Aorta (tissue), 5 donors: ENCODE data around the gene FBF1. TPM values are rescaled to one million over a fixed set of nuclear protein-coding genes. Genes with fewer than 3 reads are reported as not detected.

Source experiments
- ATAC-seq: fragments of 200-7000 bp; cut with Tn5 transposase; one replicate; pipeline ENCODE4 v1.9.1; 2022; ENCODE audit warnings: moderate library complexity; ENCODE audit not compliant: low FRiP score
- DNase-seq, 2 donors: peaks; one replicate each; pipeline ENCODE4 v3.0.0-alpha.2; 2020
- H3K27ac ChIP-seq, 2 donors: one replicate each; pipeline ENCODE4 v1.5.1; 2013; ENCODE audit warnings: low read length in 2 of 2, mild to moderate bottlenecking in 2 of 2, moderate library complexity in 2 of 2, control low read depth in 1 of 2, inconsistent platforms in 1 of 2, low read depth in 1 of 2
- H3K27me3 ChIP-seq, 2 donors: one replicate each; pipeline ENCODE4 v1.6.1; 2013; ENCODE audit warnings: control low read depth in 1 of 2, low read length in 1 of 2, mild to moderate bottlenecking in 1 of 2, moderate library complexity in 1 of 2; ENCODE audit not compliant: insufficient read depth in 2 of 2, control insufficient read depth in 1 of 2
- H3K36me3 ChIP-seq, 2 donors: one replicate each; pipeline ENCODE4 v1.6.1; 2013; ENCODE audit warnings: control low read depth in 1 of 2, low read length in 1 of 2, mild to moderate bottlenecking in 1 of 2; ENCODE audit not compliant: insufficient read depth in 2 of 2, control insufficient read depth in 1 of 2
- H3K4me1 ChIP-seq, 2 donors: one replicate each; pipeline ENCODE4 v1.6.1; 2013; ENCODE audit warnings: low read length in 2 of 2, control low read depth in 1 of 2, mild to moderate bottlenecking in 1 of 2, moderate library complexity in 1 of 2; ENCODE audit not compliant: insufficient read depth in 2 of 2, control insufficient read depth in 1 of 2
- H3K4me3 ChIP-seq, 2 donors: one replicate each; pipeline ENCODE4 v1.5.1; 2013; ENCODE audit warnings: low read length in 2 of 2, control low read depth in 1 of 2, mild to moderate bottlenecking in 1 of 2
- H3K9me3 ChIP-seq: one replicate; pipeline ENCODE4 v1.6.1; 2013; ENCODE audit warnings: mild to moderate bottlenecking, low read length; ENCODE audit not compliant: control insufficient read depth
- WGBS, 2 donors: extraction: QIAGEN DNeasy Blood & Tissue Kit; methylation state at CpG; one replicate each; pipeline ENCODE4 v1.1.7; 2013; 5-methylcytosine and 5-hydroxymethylcytosine counted together
- intact Hi-C, 2 donors: fragments of 100-400 bp; cut with DNase I; formaldehyde crosslinking; loops; one replicate each; pipeline versions ENCODE4 v1.14.2 to v1.15.0; 2022
- polyA plus RNA-seq, 2 donors: library from polyadenylated mRNA; stranded (reverse); fragments of 200-250 nt; gene quantifications; one replicate each; pipeline ENCODE4 v1.2.3, GENCODE V29; 2013
- total RNA-seq, 2 donors: library from RNA; stranded (reverse); fragmentation: NEBNext Ultra II Directional; extraction: Animal tissue kit (Norgen Biotek cat#: 25700); gene quantifications; one replicate each; pipeline ENCODE4 v1.2.1, GENCODE V29; 2021
- donor health status: healthy with polysubstance abuse.
- donor health status: Bipolar disorder and iron deficiency.
- donor health status: DM: no; HTN: no; CAD: no.
- donor health status: DM: no; HTN: no; CAD: no.
- donor health status: DM: yes; HTN: yes; CAD: no.

Gene FBF1
- total and polyA plus RNA-seq, 4 donors: 1.0 to 21.6 (median 8.8) TPM

DNA sequence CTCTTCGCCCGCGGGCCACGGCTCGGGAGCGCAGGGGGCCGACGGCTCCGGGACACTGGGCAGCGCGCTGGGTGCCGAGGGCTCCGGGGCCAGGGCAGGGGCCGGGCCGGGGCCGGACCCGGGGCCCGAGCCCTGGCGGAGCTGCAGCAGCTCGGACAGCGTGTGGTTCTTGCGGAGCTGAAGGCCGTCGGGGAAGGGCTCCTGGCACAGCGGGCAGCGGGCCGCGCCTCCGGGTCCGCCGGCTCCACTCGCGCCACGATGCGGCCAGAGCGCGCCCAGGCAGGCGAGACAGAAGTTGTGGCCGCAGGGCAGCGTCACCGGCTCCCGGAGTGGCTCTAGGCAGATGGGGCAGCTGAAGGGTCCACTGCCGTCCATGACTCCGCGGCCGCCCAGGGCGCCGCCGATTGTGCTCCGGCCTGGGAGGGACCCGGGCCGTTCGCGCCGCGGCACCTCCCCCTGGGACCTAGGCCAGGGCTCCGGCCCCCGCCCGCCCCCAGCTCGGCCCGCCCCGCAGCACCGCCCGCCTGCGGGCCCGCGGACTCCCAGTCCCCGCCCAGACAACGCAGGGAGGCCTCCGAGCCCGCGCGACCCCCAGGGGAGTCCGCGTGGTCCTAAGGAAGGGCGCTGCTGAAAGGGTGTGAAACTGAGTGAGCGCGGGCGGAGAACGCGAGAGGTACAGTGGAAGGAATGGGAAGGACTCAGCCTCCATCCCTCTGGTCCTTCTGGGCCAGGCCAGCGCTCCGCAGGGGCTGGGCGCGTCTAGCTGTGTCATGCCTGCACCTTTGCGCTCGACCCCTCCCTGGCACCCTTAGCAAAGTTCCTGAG lies 62.5 kb downstream of the FBF1 start, which contains the start of gene TRIM47:
TRIM47 (minus strand) TSS at position 408 of the 825 bp plus-strand sequence; CDS start at position 375, 33 bp downstream.
- H3K36me3 ChIP-seq: no peaks in the 10 kb centered on the region
- WGBS, 2 donors: 1% methylated on average over 69 to 87 of the region's 87 CpGs
- peak within 1 kb of the TSS; percentile 59 to 79 for H3K27ac ChIP-seq
- peak within 1 kb of the TSS; percentile 4 to 88 for H3K4me3 ChIP-seq
- intact Hi-C loops: loop anchor here in 1 of 2 donors (5.0 kb wide), 2 partner anchors 101 to 361 kb away; partner anchors contain the start of genes CASKIN2 and TSEN54
- no peaks in the 10 kb centered on the region for H3K27me3 ChIP-seq
- DNase-seq (peak; percentile 87 to 91), ATAC-seq (peak; percentile 76)
- H3K9me3 ChIP-seq: no peaks in the 10 kb centered on the region
- H3K4me1 ChIP-seq: peaks cover 0 to 3% of the 10 kb centered on the region in 2 donors

DNA sequence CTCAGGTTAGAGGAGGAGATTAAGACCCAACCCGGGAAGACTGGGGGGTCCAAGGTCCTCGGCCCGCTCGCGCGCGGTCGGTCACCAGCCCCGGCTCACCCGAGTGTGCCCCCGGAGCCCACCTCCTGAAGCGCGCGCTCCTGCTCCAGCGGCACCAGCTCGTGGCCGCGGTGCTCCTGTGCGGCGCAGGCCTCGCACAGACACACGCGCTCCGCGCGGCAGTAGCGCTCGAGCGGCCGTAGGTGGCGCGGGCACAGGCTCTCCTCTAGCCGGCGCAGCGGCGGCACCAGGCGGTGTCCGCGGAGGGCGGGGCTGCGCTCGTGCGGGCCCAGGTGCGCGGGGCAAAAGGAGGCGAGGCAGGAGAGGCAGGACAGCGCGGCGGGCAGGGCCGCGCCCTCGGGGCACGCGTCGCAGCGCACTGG lies 63.1 kb downstream of the FBF1 start:
- peaks cover 0 to 3% of the 10 kb centered on the region in 2 donors for H3K4me1 ChIP-seq

DNA sequence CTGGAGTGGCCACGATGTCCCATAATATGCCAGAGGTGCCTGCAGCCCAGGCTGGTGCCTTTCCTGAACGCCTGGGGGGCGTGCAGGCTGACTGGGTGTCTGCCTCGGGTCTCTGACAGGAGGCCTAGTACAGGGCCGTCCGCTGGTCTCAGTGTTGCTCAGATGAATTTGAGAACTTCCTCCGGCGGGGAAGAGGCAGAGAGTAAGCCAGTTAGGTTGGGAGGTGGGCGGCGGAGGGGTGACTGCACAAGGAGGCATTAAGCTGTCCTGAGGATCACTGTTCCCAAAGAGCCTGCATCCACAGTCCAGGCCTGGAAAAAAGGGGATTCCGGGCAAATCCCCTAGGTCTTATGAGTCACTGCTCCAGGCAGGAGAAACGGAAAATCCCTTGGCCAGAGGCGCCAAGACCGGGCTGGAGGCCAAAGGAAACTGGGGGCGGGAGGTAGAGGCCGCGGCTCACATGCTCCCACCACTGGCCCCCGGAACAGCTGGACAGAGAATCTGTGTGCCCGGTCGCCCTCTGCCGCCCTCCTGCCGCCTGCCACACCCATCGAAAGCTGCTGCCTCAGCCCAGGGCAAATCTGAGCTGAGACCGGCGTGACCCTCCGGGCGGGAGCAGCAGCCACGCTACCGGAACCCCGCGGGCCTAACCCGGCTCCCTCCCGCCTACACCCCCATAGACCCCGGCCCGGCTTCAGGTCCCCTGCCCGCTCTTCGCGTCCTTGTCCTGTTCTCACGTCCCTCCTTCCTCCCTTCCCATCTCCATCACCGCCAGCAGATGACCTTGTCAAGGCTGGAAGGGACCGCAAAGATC lies 63.7 kb downstream of the FBF1 start:
- Histone ChIP-seq H3K4me1 (peaks cover 0 to 3% of the 10 kb centered on the region in 2 donors), H3K27ac (peak overlapping the region; percentile 37 to 90), H3K9me3 (no peaks in the 10 kb centered on the region), H3K27me3 (no peaks in the 10 kb centered on the region), H3K4me3 (peak overlapping the region; percentile 4 to 88), H3K36me3 (no peaks in the 10 kb centered on the region)
- WGBS, 2 donors: 0 to 2% methylated on average over 35 to 41 of the region's 41 CpGs
- DNase-seq: peak; percentile 96 to 99
- intact Hi-C loops: loop anchor here in 1 of 2 donors (1.0 to 5.0 kb wide), 3 partner anchors 22 to 360 kb away; partner anchors contain the start of genes CASKIN2, TSEN54 and WBP2
- ATAC-seq: peak; percentile 81

More for the DNA sequence above, 63.1 kb downstream of the FBF1 start:
- DNase-seq (peak; percentile 84 to 92), ATAC-seq (peak; percentile 64)
- 0 to 1% methylated on average over 35 to 56 of the region's 56 CpGs for WGBS, 2 donors
- H3K9me3 ChIP-seq: no peaks in the 10 kb centered on the region
- peak overlapping the region; percentile 4 to 88 for H3K4me3 ChIP-seq
- no peaks in the 10 kb centered on the region for H3K27me3 ChIP-seq
- H3K27ac ChIP-seq: peak overlapping the region; percentile 59 to 79
- intact Hi-C loops: loop anchor here in 1 of 2 donors (1.0 to 5.0 kb wide), 3 partner anchors 22 to 360 kb away; partner anchors contain the start of genes CASKIN2, TSEN54 and WBP2
- H3K36me3 ChIP-seq: no peaks in the 10 kb centered on the region

DNA sequence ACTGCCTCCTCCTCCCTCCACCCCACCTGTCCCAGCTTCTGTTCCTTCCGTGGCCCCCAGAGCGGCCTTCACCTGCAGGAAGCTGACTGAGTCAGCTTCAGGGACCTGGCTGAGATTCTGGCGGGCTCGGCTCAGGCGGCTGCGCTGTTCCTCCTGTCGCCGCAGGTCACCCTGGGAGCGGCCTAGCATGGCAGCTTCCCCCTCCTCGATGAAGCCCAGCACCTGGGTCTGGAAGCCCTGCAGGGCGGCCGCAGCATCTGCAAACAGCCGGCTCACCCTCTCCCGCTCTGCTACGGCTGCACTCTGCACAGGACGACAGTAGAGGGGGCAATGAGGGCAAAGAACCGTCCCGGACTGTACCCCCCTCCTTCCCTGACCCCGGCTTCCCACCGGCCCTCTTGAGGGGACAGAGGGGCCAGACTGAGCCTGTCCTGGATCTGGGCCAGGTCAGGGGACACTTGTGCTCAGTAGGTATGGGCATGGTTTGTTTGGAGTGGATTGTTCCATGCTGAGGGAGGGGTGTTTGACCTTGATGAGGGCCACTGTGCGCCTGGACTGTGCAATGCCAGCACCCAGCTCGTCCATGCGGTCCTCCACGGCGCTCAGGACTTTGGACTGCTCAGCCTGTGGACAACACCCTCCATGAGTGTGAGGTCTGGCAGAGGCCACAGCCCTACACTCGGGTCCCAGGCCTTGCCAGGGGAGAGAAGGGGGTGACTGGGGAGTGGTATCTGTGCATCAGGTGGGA lies 64.5 kb downstream of the FBF1 start:
- Histone ChIP-seq H3K9me3 (no peaks in the 10 kb centered on the region), H3K27me3 (no peaks in the 10 kb centered on the region), H3K4me1 (peaks cover 0 to 3% of the 10 kb centered on the region in 2 donors), H3K36me3 (no peaks in the 10 kb centered on the region), H3K27ac (peak overlapping the region; percentile 34 to 90), H3K4me3 (peak overlapping the region in 1 of 2 donors; percentile 6)
- intact Hi-C loops: loop anchor here in 1 of 2 donors (5.0 kb wide), 2 partner anchors 99 to 359 kb away; partner anchors contain the start of genes CASKIN2 and TSEN54
- WGBS, 2 donors: 7 to 9% methylated on average over 26 of the region's 26 CpGs
- DNase-seq (peak; percentile 82 to 83), ATAC-seq (no peak)

DNA sequence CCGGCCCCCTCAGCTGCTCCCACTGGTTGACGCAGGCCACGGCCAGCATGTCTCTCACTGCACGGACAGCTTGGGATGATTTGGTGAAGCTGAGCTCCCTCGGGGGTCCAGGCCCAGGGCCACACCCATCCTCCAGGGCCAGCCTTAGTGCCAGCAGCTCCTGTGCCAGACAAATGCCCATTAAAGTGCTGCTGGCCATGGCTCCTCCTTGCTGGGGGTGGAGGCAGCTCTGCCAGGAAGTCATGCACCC lies 65.0 kb downstream of the FBF1 start:
- Histone ChIP-seq H3K36me3 (no peaks in the 10 kb centered on the region), H3K4me1 (peaks cover 0 to 3% of the 10 kb centered on the region in 2 donors), H3K9me3 (no peaks in the 10 kb centered on the region), H3K27me3 (no peaks in the 10 kb centered on the region), H3K27ac (peak overlapping the region; percentile 29 to 90), H3K4me3 (no peak overlapping the region)
- peak; percentile 27 for ATAC-seq
- no peak for DNase-seq
- intact Hi-C loops: loop anchor here in 1 of 2 donors (5.0 kb wide), 2 partner anchors 99 to 359 kb away; partner anchors contain the start of genes CASKIN2 and TSEN54
- WGBS, 2 donors: 6 to 10% methylated on average over 5 of the region's 5 CpGs

DNA sequence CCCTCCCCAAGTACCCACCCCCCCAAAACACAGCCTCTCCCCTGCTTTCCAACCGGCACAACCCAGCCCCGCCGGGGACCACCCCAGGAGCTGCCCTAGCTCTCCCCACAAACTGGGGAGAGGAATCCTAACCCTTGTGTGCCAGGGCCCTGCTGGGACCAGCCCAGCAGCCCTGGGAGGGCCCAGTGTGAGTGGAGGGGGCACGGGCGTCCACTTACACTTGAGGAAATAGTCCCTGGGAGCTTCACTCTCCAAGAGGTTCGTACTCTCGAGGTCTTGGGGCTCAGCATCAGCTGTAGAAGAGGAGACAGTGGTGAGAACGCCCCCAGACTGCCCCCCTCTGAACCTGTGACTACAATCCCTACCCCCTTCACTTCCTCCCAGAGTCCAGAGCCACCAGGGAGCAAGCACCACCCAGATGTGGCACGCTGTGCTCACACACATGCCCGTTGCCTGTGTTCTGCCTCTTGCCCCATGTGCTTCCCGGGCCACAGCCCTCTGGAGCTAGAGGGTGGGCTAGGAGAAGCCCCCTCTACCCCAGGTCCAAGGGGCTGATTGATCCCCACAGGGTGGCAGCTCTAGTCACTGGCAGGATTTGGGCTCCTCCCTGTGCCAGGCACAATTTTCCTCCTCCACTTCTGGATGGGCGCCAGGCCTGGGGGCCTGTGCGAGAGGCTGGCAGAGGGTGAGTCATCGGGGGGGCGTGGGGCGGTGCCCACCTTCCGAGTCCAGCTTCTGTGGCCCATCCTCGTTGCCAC lies 65.5 kb downstream of the FBF1 start:
- peak; percentile 2 for ATAC-seq
- H3K9me3 ChIP-seq: no peaks in the 10 kb centered on the region
- 21% methylated on average over 18 of the region's 18 CpGs for WGBS, 2 donors
- no peak overlapping the region for H3K4me3 ChIP-seq
- H3K36me3 ChIP-seq: no peaks in the 10 kb centered on the region
- peak overlapping the region; percentile 29 to 90 for H3K27ac ChIP-seq
- no peaks in the 10 kb centered on the region for H3K27me3 ChIP-seq
- DNase-seq: peak; percentile 88 to 89
- H3K4me1 ChIP-seq: peaks cover 0 to 3% of the 10 kb centered on the region in 2 donors
- intact Hi-C loops: loop anchor here in 1 of 2 donors (5.0 kb wide), 2 partner anchors 98 to 358 kb away; partner anchors contain the start of genes CASKIN2 and TSEN54

DNA sequence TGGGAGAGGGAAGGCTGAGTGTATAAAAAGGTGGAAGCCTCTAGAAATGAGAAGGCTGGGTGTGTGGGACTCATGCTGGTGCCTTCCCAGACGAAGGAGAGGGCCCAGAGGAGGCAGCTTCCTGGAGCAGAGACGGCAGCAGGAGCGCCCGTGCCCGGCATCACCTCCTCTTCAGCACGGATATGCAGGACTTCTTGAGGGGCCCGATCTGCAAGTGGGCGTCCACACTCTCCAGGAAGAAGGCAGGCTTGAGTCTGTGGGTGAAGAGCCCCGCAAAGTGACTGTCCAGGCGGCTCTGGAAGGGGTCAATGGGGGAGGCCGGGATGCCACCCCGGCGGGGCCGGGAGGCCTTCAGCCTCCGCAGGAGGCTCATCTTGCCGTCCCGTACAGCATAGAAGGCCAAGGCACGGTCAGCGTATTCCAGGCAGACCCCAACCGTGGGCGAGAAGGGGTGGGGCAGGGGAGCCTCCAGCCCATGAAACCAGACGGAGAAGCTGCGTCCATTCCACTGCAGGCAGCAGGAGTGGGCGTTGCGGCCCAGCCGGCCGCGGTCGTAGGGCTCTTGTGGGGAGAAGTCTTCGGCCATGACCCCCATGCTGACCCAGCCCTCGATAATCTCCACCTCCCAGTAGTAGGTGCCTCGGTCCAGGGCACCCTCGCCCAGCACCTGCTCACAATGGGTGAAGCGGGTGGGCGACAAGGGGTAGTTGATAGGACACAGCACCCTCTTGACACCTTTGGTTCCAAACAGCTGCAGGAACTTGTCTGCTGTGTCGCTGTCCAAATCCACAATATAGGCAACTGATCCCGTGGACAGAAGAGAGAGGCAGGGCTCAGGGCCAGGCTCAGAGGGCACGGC lies 66.3 kb downstream of the FBF1 start:
- intact Hi-C loops: loop anchor here in 1 of 2 donors (5.0 kb wide), 2 partner anchors 97 to 357 kb away; partner anchors contain the start of genes CASKIN2 and TSEN54
- H3K9me3 ChIP-seq: no peaks in the 10 kb centered on the region
- no peak overlapping the region for H3K4me3 ChIP-seq
- H3K36me3 ChIP-seq: no peaks in the 10 kb centered on the region
- ATAC-seq (no peak), DNase-seq (peak; percentile 44 to 78)
- peaks cover 0 to 3% of the 10 kb centered on the region in 2 donors for H3K4me1 ChIP-seq
- H3K27me3 ChIP-seq: no peaks in the 10 kb centered on the region
- peak overlapping the region; percentile 20 to 90 for H3K27ac ChIP-seq
- WGBS, 2 donors: 70 to 77% methylated on average over 36 to 38 of the region's 38 CpGs
